ENCODE results near the gene RELN. TPM values are rescaled to one million over a fixed set of nuclear protein-coding genes. Genes with fewer than 3 reads are reported as not detected.

RELN gene
- total and polyA plus RNA-seq, 3 donors from 2014 or later: 3.8 to 5.8 (median 5.2) TPM

DNA sequence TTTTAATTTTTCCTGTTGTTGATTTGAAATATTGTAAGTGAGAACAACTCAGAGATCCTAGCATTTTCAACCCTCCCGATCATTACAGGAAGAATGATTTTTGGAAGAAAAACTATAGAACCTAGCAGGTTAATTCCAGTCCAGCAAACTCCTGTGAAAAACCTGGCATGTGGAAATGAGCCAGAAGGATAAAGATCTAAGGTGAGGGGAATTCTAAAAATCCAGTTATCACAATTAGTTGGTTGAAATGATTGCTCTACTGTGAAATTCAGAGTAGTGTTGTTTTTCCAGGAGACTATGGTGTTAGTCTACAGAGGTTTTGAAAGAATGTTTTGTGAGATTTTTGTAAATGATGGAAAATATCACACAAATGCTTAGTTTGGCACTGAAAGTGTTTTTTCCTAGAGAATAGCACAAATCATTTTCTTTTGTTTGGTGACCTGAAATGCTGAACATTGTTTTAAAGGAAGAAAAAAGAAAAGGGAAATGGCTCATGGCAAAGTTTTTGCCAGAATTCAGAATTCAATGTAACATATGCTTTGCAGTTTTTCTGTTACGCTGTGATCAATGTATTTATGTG lies 391.0 kb downstream of the RELN start:
- no peaks in the 10 kb centered on the region for H3K4me1 ChIP-seq
- 84 to 93% methylated on average over 2 of the region's 2 CpGs for WGBS, 2 donors
- DNase-seq: no peak
- TF ChIP-seq POLR2A (IDR thresholded peaks at IDR 0.05) (no peak), CTCF (IDR thresholded peaks at IDR 0.05) (no peak)
- H3K36me3 ChIP-seq (ENCODE audit: low read depth, missing control alignments): no peaks in the 10 kb centered on the region
- H3K27me3 ChIP-seq: no peaks in the 10 kb centered on the region
- H3K27ac ChIP-seq: no peak overlapping the region
- no peaks in the 10 kb centered on the region for H3K9me3 ChIP-seq
- no peak overlapping the region for H3K4me3 ChIP-seq
- intact Hi-C loops (cut with DNase I; ENCODE audit: low total_unique reads): no loop called here

DNA sequence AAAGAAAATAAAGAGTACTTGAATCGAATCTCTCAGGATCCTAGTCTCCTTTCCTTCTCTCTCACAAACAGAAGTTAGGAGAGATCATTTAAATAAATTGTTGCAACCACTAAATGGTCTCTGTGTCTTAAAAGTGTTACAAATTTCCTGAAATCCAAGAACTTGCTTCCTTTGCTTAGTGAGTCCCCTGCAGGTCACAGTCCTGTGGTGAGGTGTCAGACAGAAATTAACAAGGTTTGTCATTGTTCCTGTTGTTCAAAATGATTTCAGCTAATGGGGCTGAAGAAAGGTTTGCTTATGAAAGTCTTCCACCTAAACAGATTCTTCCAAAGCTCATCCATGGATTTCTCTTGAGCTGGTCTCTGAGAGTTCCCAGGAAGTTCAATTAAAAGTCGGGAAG lies 391.9 kb downstream of the RELN start:
- no peak for DNase-seq
- Histone ChIP-seq H3K4me1 (no peaks in the 10 kb centered on the region), H3K27ac (no peak overlapping the region), H3K27me3 (no peaks in the 10 kb centered on the region), H3K9me3 (no peaks in the 10 kb centered on the region), H3K36me3 (ENCODE audit: low read depth, missing control alignments) (no peaks in the 10 kb centered on the region), H3K4me3 (no peak overlapping the region)
- 47 to 74% methylated on average over 2 of the region's 2 CpGs for WGBS, 2 donors
- intact Hi-C loops (cut with DNase I; ENCODE audit: low total_unique reads): no loop called here
- no peak for TF ChIP-seq POLR2A (IDR thresholded peaks at IDR 0.05)
- TF ChIP-seq CTCF (IDR thresholded peaks at IDR 0.05): no peak

GRCh38 chr7:103594186-103594585 lies 395.3 kb downstream of the RELN start:
- H3K27me3 ChIP-seq: no peaks in the 10 kb centered on the region
- H3K36me3 ChIP-seq (ENCODE audit: low read depth, missing control alignments): no peaks in the 10 kb centered on the region
- TF ChIP-seq POLR2A (IDR thresholded peaks at IDR 0.05) (no peak), CTCF (IDR thresholded peaks at IDR 0.05) (no peak)
- H3K4me1 ChIP-seq: no peaks in the 10 kb centered on the region
- H3K9me3 ChIP-seq: no peaks in the 10 kb centered on the region
- intact Hi-C loops (cut with DNase I; ENCODE audit: low total_unique reads): no loop called here
- 63 to 81% methylated on average over 5 of the region's 5 CpGs for WGBS, 2 donors
- H3K4me3 ChIP-seq: no peak overlapping the region
- H3K27ac ChIP-seq: no peak overlapping the region
- no peak for DNase-seq

- DNase-seq: no peak
- TF ChIP-seq CTCF (IDR thresholded peaks at IDR 0.05) (no peak), POLR2A (IDR thresholded peaks at IDR 0.05) (no peak)
- Histone ChIP-seq H3K9me3 (no peaks in the 10 kb centered on the region), H3K36me3 (ENCODE audit: low read depth, missing control alignments) (no peaks in the 10 kb centered on the region), H3K4me3 (no peak overlapping the region), H3K4me1 (no peaks in the 10 kb centered on the region), H3K27me3 (no peaks in the 10 kb centered on the region), H3K27ac (no peak overlapping the region)
- whole genome bisulfite sequencing, 2 donors: 79 to 82% methylated on average over 2 of the region's 2 CpGs
- intact Hi-C loops (cut with DNase I; ENCODE audit: low total_unique reads): no loop called here
Measured at GRCh38 chr7:103593691-103594090, 395.8 kb downstream of the RELN start.

DNA sequence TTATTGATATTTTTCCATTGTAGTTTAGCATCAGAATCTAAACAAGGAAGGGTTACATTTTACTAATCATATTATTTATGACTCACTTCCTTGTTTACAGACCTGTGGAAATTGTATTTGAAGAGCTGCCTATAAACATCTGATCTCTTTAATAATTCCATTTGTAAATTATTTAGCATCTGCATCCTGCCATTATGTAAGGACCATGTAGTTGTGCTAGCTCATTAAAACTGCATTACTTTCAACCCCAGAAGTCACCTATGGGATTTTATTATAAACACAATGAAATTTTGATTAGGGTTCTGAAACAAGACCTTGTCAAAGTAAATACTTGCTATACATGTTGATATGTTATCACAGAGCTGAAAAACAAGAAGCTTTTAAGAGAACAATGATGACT lies 396.6 kb downstream of the RELN start:
- intact Hi-C loops (cut with DNase I; ENCODE audit: low total_unique reads): no loop called here
- H3K27me3 ChIP-seq: no peaks in the 10 kb centered on the region
- no peaks in the 10 kb centered on the region for H3K9me3 ChIP-seq
- H3K4me1 ChIP-seq: no peaks in the 10 kb centered on the region
- DNase-seq: no peak
- TF ChIP-seq CTCF (IDR thresholded peaks at IDR 0.05) (no peak), POLR2A (IDR thresholded peaks at IDR 0.05) (no peak)
- no peak overlapping the region for H3K4me3 ChIP-seq
- no peaks in the 10 kb centered on the region for H3K36me3 ChIP-seq (ENCODE audit: low read depth, missing control alignments)
- H3K27ac ChIP-seq: no peak overlapping the region

Measured in testis (tissue), 3 donors.